CD8-positive, alpha-beta memory T cell (primary cell): Measurements from ENCODE around the gene MGLL. TPM values are rescaled to one million over a fixed set of nuclear protein-coding genes. Genes with fewer than 3 reads are reported as not detected.

Experiments
- CTCF ChIA-PET: fragments of 350-600 bp; sonication (Branson Sonifier 250); formaldehyde crosslinking; loops from one replicate; lab custom pipeline; 2021; ENCODE audit warnings: antibody characterized with exemption; lab: Charles Lee
- POLR2A ChIA-PET: fragments of 350-600 bp; sonication (Branson Sonifier 250); formaldehyde crosslinking; loops from one replicate; lab custom pipeline; 2021; ENCODE audit warnings: antibody characterized with exemption; lab: Charles Lee
- DNase-seq, 5 donors: peaks; one replicate each; pipeline versions ENCODE4 v3.0.0 to v3.0.0-alpha.2; 2020 to 2022; ENCODE audit warnings: mixed read lengths in 1 of 5
- H3K27ac ChIP-seq: one replicate; pipeline ENCODE4 v1.7.0; 2013; ENCODE audit warnings: low read depth, mild to moderate bottlenecking, low read length, moderate library complexity
- H3K27me3 ChIP-seq: 2 replicates; pipeline ENCODE4 v1.7.0; 2013; ENCODE audit warnings: low read length, mild to moderate bottlenecking; ENCODE audit not compliant: insufficient read depth, poor library complexity, severe bottlenecking
- H3K36me3 ChIP-seq: 2 replicates; pipeline ENCODE4 v1.7.0; 2013; ENCODE audit warnings: mild to moderate bottlenecking, low read length, moderate library complexity; ENCODE audit not compliant: insufficient read depth
- H3K4me1 ChIP-seq: 2 replicates; pipeline ENCODE4 v1.7.0; 2013; ENCODE audit warnings: mild to moderate bottlenecking, low read length, moderate library complexity; ENCODE audit not compliant: insufficient read depth
- H3K4me3 ChIP-seq: 2 replicates; pipeline ENCODE4 v1.7.0; 2013; ENCODE audit warnings: mild to moderate bottlenecking, low read length
- H3K9me3 ChIP-seq: 2 replicates; pipeline ENCODE4 v1.7.0; 2013; ENCODE audit warnings: mild to moderate bottlenecking, low read length
- H3K27ac Mint-ChIP-seq, 8 donors: one replicate each; pipeline ENCODE4 v1.8.0; 2020 to 2021; ENCODE audit warnings: mixed read lengths in 8 of 8, mild to moderate bottlenecking in 6 of 8, inconsistent platforms in 3 of 8, moderate library complexity in 3 of 8
- H3K27me3 Mint-ChIP-seq, 2 donors: one replicate each; pipeline ENCODE4 v1.8.0; 2020 to 2021; ENCODE audit warnings: mixed read lengths in 2 of 2, mild to moderate bottlenecking in 1 of 2, moderate library complexity in 1 of 2
- H3K36me3 Mint-ChIP-seq, 3 donors: one replicate each; pipeline ENCODE4 v1.8.0; 2020 to 2021; ENCODE audit warnings: mixed read lengths in 3 of 3, inconsistent platforms in 1 of 3, mild to moderate bottlenecking in 1 of 3
- H3K4me1 Mint-ChIP-seq, 3 donors: one replicate each; pipeline ENCODE4 v1.8.0; 2020 to 2021; ENCODE audit warnings: mixed read lengths in 3 of 3, inconsistent platforms in 1 of 3, mild to moderate bottlenecking in 1 of 3
- H3K4me3 Mint-ChIP-seq, 7 donors: one replicate each; pipeline ENCODE4 v1.8.0; 2020 to 2021; ENCODE audit warnings: mixed read lengths in 7 of 7, mild to moderate bottlenecking in 6 of 7, moderate library complexity in 4 of 7, inconsistent platforms in 2 of 7
- H3K9me3 Mint-ChIP-seq, 5 donors: one replicate each; pipeline ENCODE4 v1.8.0; 2020 to 2022; ENCODE audit warnings: mixed read lengths in 5 of 5, mild to moderate bottlenecking in 3 of 5, moderate library complexity in 2 of 5, inconsistent platforms in 1 of 5
- polyA plus RNA-seq: library from polyadenylated mRNA; unstranded; fragments of 300-500 nt; fragmentation: Illumina TruSeq; gene quantifications from one replicate; pipeline ENCODE4 v1.2.3, GENCODE V29; 2021
- total RNA-seq, 2 experiments: library from RNA; stranded (reverse); gene quantifications; one replicate each; pipeline ENCODE4 v1.2.3, GENCODE V29; 2021

MGLL gene
- total and polyA plus RNA-seq, 3 experiments from 2014 or later, result 3.0 to 5.9 (median 5.3) TPM

GRCh38 chr3:127647845-127648204, 174.5 kb downstream of the MGLL start:
- no peaks in the 10 kb centered on the region for H3K4me1 Mint-ChIP-seq
- H3K27ac ChIP-seq, result no peak overlapping the region
- no peak overlapping the region for H3K4me3 Mint-ChIP-seq
- H3K36me3 ChIP-seq, result no peaks in the 10 kb centered on the region
- H3K9me3 Mint-ChIP-seq, result no peaks in the 10 kb centered on the region
- no peaks in the 10 kb centered on the region for H3K9me3 ChIP-seq
- peaks cover 0 to 1% (median 0%) of the 10 kb centered on the region in 3 donors for H3K36me3 Mint-ChIP-seq
- H3K27me3 Mint-ChIP-seq, result no peaks in the 10 kb centered on the region
- no peaks in the 10 kb centered on the region for H3K4me1 ChIP-seq
- no peak overlapping the region for H3K27ac Mint-ChIP-seq
- ChIA-PET CTCF (interaction anchor here (1.0 to 1.4 kb wide), 2 partner anchors 10 to 73 kb away, joined by 3 to 4 read pairs; no protein-coding TSS in a partner anchor), POLR2A (no interaction called here)
- no peak for DNase-seq
- no peaks in the 10 kb centered on the region for H3K27me3 ChIP-seq
- H3K4me3 ChIP-seq, result no peak overlapping the region

- H3K4me3 ChIP-seq, result no peak overlapping the region
- H3K4me1 ChIP-seq, result no peaks in the 10 kb centered on the region
- no peaks in the 10 kb centered on the region for H3K27me3 ChIP-seq
- Mint-ChIP-seq H3K36me3 (peaks cover 0 to 1% (median 1%) of the 10 kb centered on the region in 3 donors), H3K4me1 (no peaks in the 10 kb centered on the region), H3K9me3 (no peaks in the 10 kb centered on the region), H3K27ac (no peak overlapping the region), H3K27me3 (no peaks in the 10 kb centered on the region), H3K4me3 (no peak overlapping the region)
- ChIA-PET CTCF (interaction anchor here (0.9 to 1.4 kb wide), 3 partner anchors 9 to 72 kb away, joined by 3 to 6 read pairs (median 4); no protein-coding TSS in a partner anchor), POLR2A (no interaction called here)
- no peaks in the 10 kb centered on the region for H3K9me3 ChIP-seq
- no peaks in the 10 kb centered on the region for H3K36me3 ChIP-seq
- no peak for DNase-seq
- H3K27ac ChIP-seq, result no peak overlapping the region
These were observed 175.0 kb downstream of the MGLL start for GRCh38 chr3:127647166-127647844.

- DNase-seq, result no peak
These were observed 175.7 kb downstream of the MGLL start for GRCh38 chr3:127646501-127647046.

DNA sequence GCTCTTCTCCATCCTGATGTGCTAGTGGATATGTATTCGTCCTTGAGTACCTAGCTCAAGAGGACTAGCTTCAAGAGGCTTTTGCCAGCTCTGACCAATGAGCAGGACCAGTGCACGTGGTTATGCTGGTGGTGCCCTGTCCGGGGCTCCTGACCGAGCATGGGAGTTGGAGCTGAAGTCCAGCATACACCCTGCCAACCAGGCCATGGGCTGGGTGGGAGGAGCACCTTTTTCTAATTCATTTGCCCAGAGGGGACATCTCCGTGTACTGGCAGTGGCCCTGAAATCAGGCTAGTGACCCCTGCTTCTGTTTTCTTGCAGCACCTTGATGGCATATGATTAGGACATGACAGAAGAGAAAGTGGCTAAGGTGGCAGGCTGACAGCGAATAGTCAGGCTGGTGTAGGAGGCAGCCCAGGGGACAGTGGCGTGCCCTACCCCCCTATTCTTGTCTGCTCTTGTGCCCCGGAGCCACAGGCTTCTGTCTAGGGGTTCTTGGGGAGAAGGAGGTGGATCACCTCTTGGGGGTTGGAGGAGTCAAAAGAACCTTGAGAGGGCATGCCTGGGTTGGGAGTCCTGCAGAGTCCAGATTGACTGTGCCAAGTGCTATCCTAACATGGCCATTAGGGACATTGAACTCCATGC, 176.8 kb downstream of the MGLL start:
- DNase-seq, result no peak
- H3K36me3 ChIP-seq, result no peaks in the 10 kb centered on the region
- Mint-ChIP-seq H3K4me3 (no peak overlapping the region), H3K4me1 (no peaks in the 10 kb centered on the region), H3K27me3 (no peaks in the 10 kb centered on the region), H3K27ac (no peak overlapping the region), H3K36me3 (peaks cover 0 to 3% (median 1%) of the 10 kb centered on the region in 3 donors), H3K9me3 (no peaks in the 10 kb centered on the region)
- H3K4me1 ChIP-seq, result no peaks in the 10 kb centered on the region
- CTCF ChIA-PET, result interaction anchor here (1.2 kb wide), 1 partner anchor 10 kb away, joined by 3 read pairs; no protein-coding TSS in a partner anchor
- no peaks in the 10 kb centered on the region for H3K27me3 ChIP-seq
- no peaks in the 10 kb centered on the region for H3K9me3 ChIP-seq
- H3K27ac ChIP-seq, result no peak overlapping the region
- H3K4me3 ChIP-seq, result no peak overlapping the region
- POLR2A ChIA-PET, result no interaction called here

More at GRCh38 chr3:127646501-127647046, 175.7 kb downstream of the MGLL start:
- no peak overlapping the region for H3K27ac Mint-ChIP-seq
- CTCF ChIA-PET, result interaction anchor here (0.9 kb wide), 1 partner anchor 72 kb away, joined by 6 read pairs; no protein-coding TSS in a partner anchor
- no peaks in the 10 kb centered on the region for H3K9me3 ChIP-seq
- H3K4me3 ChIP-seq, result no peak overlapping the region
- H3K4me3 Mint-ChIP-seq, result no peak overlapping the region
- H3K27ac ChIP-seq, result no peak overlapping the region
- H3K4me1 ChIP-seq, result no peaks in the 10 kb centered on the region
- H3K27me3 ChIP-seq, result no peaks in the 10 kb centered on the region
- POLR2A ChIA-PET, result no interaction called here
- no peaks in the 10 kb centered on the region for H3K9me3 Mint-ChIP-seq
- H3K36me3 Mint-ChIP-seq, result peaks cover 0 to 3% (median 1%) of the 10 kb centered on the region in 3 donors
- H3K27me3 Mint-ChIP-seq, result no peaks in the 10 kb centered on the region
- no peaks in the 10 kb centered on the region for H3K36me3 ChIP-seq
- no peaks in the 10 kb centered on the region for H3K4me1 Mint-ChIP-seq

GRCh38 chr3:127644641-127645370, 177.5 kb downstream of the MGLL start:
- H3K27ac Mint-ChIP-seq, result peak overlapping the region in 1 of 8 donors; percentile 27
- H3K36me3 ChIP-seq, result no peaks in the 10 kb centered on the region
- CTCF ChIA-PET, result interaction anchor here (1.2 kb wide), 1 partner anchor 9 kb away, joined by 3 read pairs; no protein-coding TSS in a partner anchor
- no peaks in the 10 kb centered on the region for H3K9me3 ChIP-seq
- DNase-seq, result no peak
- H3K27me3 ChIP-seq, result no peaks in the 10 kb centered on the region
- H3K4me1 ChIP-seq, result no peaks in the 10 kb centered on the region
- H3K4me3 ChIP-seq, result no peak overlapping the region
- no peaks in the 10 kb centered on the region for H3K4me1 Mint-ChIP-seq
- no peak overlapping the region for H3K4me3 Mint-ChIP-seq
- H3K27ac ChIP-seq, result no peak overlapping the region
- H3K27me3 Mint-ChIP-seq, result no peaks in the 10 kb centered on the region
- POLR2A ChIA-PET, result no interaction called here
- peaks cover 0 to 3% (median 1%) of the 10 kb centered on the region in 3 donors for H3K36me3 Mint-ChIP-seq
- no peaks in the 10 kb centered on the region for H3K9me3 Mint-ChIP-seq

DNA sequence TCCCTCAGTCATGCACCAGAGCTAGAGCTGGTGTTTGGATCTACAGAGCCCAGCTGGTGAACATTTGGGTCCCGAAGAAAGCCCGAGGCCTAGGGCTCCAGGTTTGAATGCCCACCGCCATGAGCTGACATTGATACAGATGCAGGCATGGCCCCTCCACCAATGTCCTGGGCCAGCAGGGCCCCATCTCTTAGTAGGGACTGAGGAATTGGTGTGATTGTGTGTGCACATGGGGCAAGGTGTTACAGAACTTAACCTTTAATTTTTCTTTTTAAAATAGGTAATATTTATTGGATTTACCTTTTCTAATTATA, 182.3 kb downstream of the MGLL start:
- no peaks in the 10 kb centered on the region for H3K36me3 ChIP-seq
- peaks cover 0 to 8% (median 1%) of the 10 kb centered on the region in 3 donors for H3K36me3 Mint-ChIP-seq

DNA sequence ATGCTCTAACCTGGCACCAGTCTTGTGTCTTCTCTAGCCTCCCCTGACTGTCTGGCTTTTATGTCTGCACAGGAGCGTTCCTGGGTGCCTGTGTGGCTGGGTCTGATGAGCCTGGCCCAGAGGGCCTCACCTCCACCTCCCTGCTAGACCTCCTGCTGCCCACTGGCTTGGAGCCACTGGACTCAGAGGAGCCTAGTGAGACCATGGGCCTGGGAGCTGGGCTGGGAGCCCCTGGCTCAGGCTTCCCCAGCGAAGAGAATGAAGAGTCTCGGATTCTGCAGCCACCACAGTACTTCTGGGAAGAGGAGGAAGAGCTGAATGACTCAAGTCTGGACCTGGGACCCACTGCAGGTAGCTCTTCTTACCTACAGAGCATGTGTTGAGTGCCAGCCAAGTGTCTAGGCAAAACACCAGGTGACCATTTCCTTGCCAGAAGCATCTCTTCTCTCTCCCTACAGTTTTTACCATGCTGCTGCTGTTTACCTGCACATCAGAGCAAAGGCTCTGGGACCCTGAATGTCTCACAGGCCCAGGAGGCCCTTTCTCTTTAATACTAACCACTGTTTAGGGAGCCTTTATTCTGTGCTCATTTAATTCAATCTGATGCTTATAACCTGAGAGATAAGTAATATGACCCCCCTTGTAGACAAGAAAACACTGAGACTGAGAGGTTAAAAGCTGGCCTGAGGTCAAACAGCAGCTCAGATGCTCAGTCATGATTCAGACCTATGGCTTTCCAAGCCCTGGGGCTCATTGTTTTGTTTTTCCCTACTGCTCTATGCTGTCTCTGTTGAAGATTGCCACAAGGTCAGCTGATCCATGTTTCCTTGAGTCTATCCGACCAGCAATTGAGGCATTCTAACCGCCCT, 182.9 kb downstream of the MGLL start:
- Mint-ChIP-seq H3K36me3 (peaks cover 0 to 8% (median 1%) of the 10 kb centered on the region in 3 donors), H3K4me1 (peaks cover 6 to 11% (median 10%) of the 10 kb centered on the region in 3 donors), H3K27me3 (peaks cover 0 to 4% of the 10 kb centered on the region in 2 donors), H3K9me3 (no peaks in the 10 kb centered on the region), H3K27ac (no peak overlapping the region), H3K4me3 (no peak overlapping the region)
- H3K27ac ChIP-seq, result no peak overlapping the region
- ChIA-PET POLR2A (no interaction called here), CTCF (no interaction called here)
- peaks cover 9% of the 10 kb centered on the region for H3K4me1 ChIP-seq
- H3K9me3 ChIP-seq, result no peaks in the 10 kb centered on the region
- no peak overlapping the region for H3K4me3 ChIP-seq
- no peaks in the 10 kb centered on the region for H3K27me3 ChIP-seq
- DNase-seq, result no peak
- H3K36me3 ChIP-seq, result no peaks in the 10 kb centered on the region

More for the DNA sequence above, 182.3 kb downstream of the MGLL start:
- Mint-ChIP-seq H3K9me3 (no peaks in the 10 kb centered on the region), H3K27me3 (peaks cover 0 to under 1% of the 10 kb centered on the region in 2 donors), H3K27ac (no peak overlapping the region), H3K4me1 (peaks cover 6 to 11% (median 10%) of the 10 kb centered on the region in 3 donors), H3K4me3 (no peak overlapping the region)
- Histone ChIP-seq H3K4me1 (peaks cover 9% of the 10 kb centered on the region), H3K9me3 (no peaks in the 10 kb centered on the region), H3K4me3 (no peak overlapping the region), H3K27ac (no peak overlapping the region), H3K27me3 (no peaks in the 10 kb centered on the region)
- POLR2A ChIA-PET, result no interaction called here
- CTCF ChIA-PET, result no interaction called here
- no peak for DNase-seq
